Measurements from ENCODE around the gene CRHR1. TPM values are rescaled to one million over a fixed set of nuclear protein-coding genes. Genes with fewer than 3 reads are reported as not detected.

Gene CRHR1
- total RNA-seq, 4 donors from 2014 or later: 0.75 TPM; not detected in 3

- no peak for TF ChIP-seq CTCF (IDR thresholded peaks at IDR 0.05; ENCODE audit: low read depth)
Observed at GRCh38 chr17:45801421-45801820, 17.3 kb downstream of the CRHR1 start.

- no peak for TF ChIP-seq CTCF (IDR thresholded peaks at IDR 0.05; ENCODE audit: low read depth)
Observed at GRCh38 chr17:45808845-45809244, 24.7 kb downstream of the CRHR1 start.

GRCh38 chr17:45809499-45809898 lies 25.4 kb downstream of the CRHR1 start:
- no peak for TF ChIP-seq CTCF (IDR thresholded peaks at IDR 0.05; ENCODE audit: low read depth)

GRCh38 chr17:45812102-45812501 lies 28.0 kb downstream of the CRHR1 start:
- TF ChIP-seq CTCF (IDR thresholded peaks at IDR 0.05; ENCODE audit: low read depth): no peak

- TF ChIP-seq CTCF (IDR thresholded peaks at IDR 0.05; ENCODE audit: low read depth): no peak
Observed at GRCh38 chr17:45813048-45813725, 29.1 kb downstream of the CRHR1 start.

GRCh38 chr17:45814622-45815606 lies 30.8 kb downstream of the CRHR1 start:
- TF ChIP-seq CTCF (IDR thresholded peaks at IDR 0.05; ENCODE audit: low read depth): no peak

- no peak for TF ChIP-seq CTCF (IDR thresholded peaks at IDR 0.05; ENCODE audit: low read depth)
Observed at GRCh38 chr17:45815752-45816151, 31.6 kb downstream of the CRHR1 start.
